Fibroblast of skin of right biceps (primary cell): Measurements from ENCODE around the gene OBP2B.
A peak's percentile ranks its signal among the peaks of the same experiment; 100 is the strongest.
"Not testable (repeated sequence)": the region's sequence is repeated elsewhere in the genome, so short reads cannot be mapped to it uniquely, and the experiment has no call there.

Source experiments
- DNase-seq: peaks from one replicate; pipeline ENCODE4 v3.0.0-alpha.2; 2013

The OBP2B gene, protein sequence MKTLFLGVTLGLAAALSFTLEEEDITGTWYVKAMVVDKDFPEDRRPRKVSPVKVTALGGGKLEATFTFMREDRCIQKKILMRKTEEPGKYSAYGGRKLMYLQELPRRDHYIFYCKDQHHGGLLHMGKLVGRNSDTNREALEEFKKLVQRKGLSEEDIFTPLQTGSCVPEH

DNA sequence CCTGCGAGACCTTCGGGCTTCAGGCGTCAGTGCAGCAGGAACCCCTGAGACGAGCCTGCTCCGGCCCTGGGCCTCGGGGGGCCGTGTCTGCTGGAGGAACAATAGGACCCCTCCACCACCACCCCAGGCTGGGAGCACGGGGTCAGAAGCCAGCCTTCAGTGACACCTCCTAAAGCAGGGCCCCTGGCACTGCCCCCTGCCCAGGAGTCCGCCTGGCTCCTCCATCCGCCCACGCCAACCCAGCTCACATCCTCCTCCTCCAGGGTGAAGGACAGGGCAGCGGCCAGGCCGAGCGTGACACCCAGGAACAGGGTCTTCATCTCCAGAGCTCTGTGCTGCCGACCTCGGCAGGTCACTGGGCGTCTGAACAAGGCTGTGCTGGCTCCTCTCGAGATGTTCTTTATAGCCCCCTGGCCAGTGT is at the start of gene OBP2B:
TSS of gene OBP2B (minus strand) at position 371 of the 421 bp plus-strand sequence. CDS start at position 320, 51 bp downstream.
- DNase-seq = not testable (repeated sequence)

DNA sequence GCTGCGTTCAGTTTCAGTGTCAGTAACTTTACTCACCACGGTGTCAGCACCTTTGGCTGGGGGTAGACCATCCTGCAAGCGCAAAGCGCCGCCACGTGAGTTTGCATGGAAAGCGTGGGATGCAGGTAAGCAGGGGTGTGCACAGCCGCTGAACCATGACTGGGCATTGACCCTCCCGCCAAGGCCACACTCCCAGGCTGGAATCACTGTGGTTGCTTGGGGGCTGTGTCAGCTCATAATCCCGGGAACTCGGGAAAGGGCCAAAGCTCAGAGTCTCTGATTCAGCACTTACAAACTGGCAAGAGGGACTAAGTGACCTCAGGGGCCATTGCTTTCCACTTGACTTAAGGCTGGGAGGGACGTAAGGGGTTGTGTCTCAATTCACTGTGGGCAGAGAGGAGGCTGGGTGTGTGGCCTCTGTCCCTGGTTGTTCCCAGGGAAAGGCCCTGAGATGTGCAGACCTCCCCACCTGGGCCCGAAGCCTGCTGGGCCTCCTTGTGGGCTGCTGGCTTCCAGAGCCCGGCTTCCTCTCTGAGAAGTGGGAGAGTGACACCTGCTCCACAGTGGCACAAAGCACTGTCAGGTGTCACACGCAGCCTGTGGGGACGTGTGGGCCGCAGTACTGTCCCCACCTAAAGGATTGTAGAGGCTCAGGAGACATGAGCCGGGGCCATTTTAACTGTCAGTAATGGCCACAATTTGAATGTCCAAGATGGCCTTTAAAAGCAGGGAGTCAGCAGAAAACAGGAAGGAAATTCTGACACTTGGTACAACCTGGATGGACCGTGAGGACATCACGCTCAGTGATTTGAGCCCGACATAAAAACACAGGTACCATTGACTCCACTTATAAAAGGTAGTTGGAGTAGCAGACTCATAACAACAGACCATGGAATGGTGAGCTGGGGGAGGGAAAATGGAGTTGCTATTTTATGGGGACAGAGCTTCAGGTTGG is 49.3 kb upstream of the OBP2B start:
- no peak for DNase-seq

DNA sequence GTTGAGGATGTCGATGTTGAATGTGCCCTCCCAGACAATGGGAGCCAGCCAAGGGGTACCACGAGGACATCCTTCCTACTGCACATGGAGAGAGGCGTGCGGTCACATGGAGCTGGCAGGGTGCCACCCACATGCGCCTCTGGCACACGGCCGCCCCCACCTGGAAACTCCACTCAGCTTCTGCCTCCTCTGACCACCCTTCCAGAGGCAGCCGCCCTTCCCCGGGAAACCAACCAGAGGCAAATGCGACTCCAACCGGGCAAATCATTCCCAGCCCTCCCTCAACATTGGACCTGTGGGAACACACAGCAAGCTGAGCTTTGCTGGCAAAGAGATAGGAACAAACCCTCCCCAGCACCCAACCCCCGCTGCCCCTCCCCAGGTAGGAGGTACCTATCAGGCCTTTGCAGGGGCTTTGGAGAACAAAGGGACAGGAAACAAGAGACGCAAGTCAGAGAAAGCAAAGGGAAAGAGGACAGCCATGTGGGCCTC is 48.5 kb upstream of the OBP2B start:
- DNase-seq = no peak

DNA sequence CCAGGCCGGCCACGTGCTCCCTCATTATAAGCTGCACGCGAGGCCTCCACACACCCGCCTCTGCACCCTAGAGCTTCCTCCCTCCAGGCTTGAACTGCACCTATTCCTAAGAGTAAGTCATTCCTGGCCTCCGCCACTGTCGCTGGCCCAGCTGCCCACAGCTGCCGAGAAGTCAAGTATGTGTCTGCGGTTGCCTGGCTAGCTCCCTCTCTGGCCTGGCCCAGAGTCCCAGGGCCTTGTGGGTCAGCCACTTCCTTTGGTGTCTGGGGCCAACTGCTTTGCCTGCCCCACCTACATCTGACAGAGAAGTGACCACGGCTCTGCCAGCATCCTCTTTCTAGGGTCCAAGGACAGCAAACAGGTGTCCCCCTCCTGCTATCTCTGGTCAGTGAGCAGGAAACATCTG is 47.6 kb upstream of the OBP2B start:
- no peak for DNase-seq

DNA sequence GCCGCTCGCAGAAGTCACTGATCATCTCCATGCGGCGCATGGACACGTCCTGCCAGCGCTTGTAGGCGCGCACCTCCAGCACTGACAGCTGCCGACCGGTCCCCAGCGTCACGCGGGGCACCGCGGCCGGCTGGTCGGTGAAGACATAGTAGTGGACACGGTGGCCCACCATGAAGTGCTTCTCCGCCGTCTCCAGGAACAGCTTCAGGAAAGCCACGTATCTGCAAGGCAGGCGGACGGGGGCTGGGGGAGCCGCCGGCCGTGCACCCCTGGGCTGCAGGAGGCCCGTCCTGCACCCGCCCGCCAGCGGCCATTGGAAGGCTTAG is 47.0 kb upstream of the OBP2B start:
- no peak for DNase-seq

GRCh38 chr9:133255371-133256135 is 46.5 kb upstream of the OBP2B start:
- DNase-seq = no peak

- DNase-seq = no peak
Observed at GRCh38 chr9:133254471-133254870, 45.4 kb upstream of the OBP2B start.

GRCh38 chr9:133253268-133253667 is 44.2 kb upstream of the OBP2B start:
- DNase-seq = no peak

DNA sequence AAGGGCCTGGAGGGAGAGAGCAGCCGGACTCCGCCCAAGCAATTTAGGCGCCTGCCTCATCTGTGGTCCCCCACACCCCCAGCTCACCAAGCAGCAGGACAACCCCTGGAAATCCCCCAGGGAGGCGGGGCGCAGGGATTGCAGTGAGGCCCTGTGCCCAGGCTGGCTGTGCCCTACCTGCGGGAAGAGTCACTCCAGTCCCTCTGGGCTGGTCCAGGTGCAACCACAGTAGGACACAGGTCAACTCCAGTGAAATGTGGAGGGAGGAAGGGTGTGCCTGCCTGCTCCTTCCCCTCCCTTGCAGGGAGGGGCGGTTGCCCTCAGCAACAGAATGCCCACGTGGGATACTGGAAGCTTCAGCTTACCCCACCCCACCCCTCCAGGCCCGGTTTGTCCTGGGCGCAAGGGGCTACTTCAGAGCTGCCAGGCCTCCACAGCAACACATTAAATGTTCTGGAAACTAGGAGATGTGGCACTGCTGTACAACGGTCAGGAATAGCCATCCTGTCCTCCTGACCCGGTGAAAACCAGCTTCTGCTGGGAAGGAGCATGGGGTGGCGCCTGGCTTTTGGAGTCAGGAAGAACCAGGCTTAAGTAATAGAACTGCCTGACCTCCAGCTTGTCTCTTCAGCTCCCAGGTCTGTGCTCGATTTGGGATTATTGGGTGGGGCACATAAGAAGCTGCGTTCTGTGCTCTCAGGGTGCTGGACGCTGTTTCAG is 43.4 kb upstream of the OBP2B start:
- DNase-seq = no peak

DNA sequence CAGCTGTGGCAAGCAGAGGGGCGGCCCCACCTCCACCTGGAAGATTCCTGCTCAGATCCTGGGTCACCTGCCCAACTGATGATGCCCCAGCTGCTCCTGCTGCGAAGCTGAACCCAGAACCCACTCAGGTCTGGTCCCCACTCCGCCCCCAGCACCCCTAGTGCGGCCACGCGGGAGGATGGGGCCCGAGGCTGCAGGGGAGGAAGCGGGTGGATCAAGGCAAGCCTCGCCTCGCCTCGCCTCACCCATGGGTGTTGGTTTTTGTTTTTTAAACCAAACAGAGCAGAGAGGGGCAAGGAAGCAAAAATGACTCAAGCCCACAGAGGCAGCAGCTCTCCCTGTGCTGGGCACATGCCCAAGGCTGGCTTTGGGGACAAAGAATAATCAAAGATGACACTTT is 42.7 kb upstream of the OBP2B start:
- DNase-seq = no peak

- not testable (repeated sequence) for DNase-seq
Observed at GRCh38 chr9:133251221-133251620, 42.2 kb upstream of the OBP2B start.

GRCh38 chr9:133250741-133251170 is 41.7 kb upstream of the OBP2B start:
- DNase-seq = no peak

DNA sequence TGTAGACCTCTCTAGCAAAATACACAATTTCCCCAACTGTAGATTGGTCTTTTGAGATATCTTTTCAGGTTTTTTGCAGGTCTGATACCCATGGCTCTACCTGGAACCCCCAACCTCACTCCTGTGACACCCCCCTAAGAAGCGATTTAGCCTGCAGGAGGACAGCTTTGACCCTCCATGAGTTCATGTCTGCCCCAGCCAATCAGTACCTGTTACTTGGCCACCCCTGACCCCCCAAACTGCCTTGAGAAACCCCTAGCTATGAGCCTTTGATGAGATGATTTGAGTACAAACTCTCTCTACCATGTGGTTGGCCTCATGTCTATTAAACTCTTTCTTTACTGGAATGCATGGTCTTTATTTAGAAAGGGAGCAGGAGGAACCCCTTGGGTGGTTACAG is 40.3 kb upstream of the OBP2B start:
- DNase-seq = no peak

- no peak for DNase-seq
Observed at GRCh38 chr9:133248726-133249295, 39.8 kb upstream of the OBP2B start.

DNA sequence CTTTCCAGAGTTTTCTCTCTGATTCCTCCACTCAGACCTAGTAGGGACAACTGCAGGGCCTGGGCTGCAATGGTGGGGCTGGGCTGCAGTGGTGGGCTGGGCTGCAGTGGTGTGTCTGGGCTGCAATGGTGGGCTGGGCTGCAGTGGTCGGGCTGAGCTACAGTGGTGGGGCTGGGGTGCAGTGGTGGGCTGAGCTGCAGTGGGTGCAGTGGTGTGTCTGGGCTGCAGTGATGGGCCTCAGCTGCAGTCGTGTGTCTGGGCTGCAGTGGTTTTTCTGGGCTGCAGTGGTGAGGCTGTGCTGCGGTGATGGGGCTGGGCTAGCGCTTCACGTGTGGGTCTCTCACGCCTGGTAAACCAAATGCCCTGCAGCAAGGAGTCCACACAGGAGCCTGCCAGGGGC is 38.6 kb upstream of the OBP2B start:
- DNase-seq = no peak

- DNase-seq = no peak
Observed at GRCh38 chr9:133246991-133247390, 37.9 kb upstream of the OBP2B start.

GRCh38 chr9:133246562-133246961 is 37.5 kb upstream of the OBP2B start:
- DNase-seq = no peak

DNA sequence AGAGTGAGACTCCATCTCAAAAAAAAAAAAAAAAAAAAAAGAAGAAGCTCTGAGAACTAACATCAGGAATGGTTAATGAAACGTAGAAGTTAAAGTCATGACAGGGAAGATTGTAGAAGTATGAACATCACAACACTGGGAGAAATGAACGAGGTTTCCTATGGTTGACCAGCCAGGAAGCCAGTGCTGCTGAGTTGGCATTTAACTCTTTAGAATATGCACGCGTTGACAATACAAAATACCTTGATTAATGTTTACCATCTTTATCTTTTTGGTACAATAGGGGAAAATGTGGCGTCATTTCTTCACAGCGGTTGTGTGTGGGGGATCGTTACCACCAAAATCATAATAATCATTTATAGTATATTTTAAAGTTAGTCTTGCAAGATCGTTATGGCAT is 33.9 kb upstream of the OBP2B start:
- no peak for DNase-seq

DNA sequence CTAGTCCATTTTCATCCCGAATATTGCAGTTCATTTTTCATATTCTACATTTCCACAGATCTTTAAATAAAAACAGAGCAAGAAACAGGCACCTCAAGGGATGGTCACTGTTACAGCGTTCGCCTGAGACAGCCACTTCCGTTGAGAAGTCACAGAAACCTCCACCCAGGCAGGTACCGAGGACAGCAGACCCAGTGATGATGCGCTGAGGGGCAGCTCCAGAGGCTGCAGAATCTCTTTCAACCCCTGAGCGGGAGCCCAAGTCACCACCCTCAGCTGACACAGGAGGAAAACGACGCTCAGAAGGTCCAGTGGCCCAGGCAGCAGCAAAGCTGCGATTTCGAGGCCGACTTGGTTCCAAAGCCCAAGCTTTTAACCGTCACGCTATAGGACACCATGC is 33.2 kb upstream of the OBP2B start:
- DNase-seq = no peak

DNA sequence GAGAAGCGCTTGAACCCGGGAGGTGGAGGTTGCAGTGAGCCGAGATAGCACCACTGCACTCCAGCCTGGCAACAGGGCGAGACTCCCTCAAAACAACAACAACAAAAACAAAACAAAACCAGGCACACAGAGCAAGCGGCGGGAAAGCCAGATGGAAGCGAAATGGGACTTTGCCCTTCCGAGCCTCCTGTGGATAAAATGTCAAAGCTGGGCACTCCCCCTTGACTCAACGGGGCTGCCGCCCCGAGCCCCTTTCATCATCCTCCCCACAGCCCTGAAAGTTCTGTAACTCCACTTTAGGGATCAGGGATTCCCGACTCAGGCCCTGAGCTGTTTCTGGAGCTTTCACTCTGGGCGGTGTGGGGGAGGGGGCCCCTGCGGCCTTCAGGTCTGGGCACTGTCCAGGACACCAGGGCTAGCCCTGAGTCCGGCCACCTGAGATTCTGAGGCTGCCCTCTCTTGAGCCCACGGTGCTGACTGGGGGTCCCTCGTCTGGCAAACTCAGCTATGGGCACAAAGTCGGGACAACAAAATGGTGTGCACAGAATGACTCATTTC is 30.6 kb upstream of the OBP2B start:
- no peak for DNase-seq

GRCh38 chr9:133238851-133239532 is 29.9 kb upstream of the OBP2B start:
- peak; percentile 52 for DNase-seq
